Endothelial cell of umbilical vein (primary cell): ENCODE measurements around the gene ARHGAP45.

Source experiments
- EZH2 ChIP-seq: IDR thresholded peaks from 2 replicates; pipeline ENCODE4 v1.6.1; 2012; ENCODE audit warnings: borderline replicate concordance, low read depth, mild to moderate bottlenecking, moderate library complexity, low read length, inconsistent platforms; ENCODE audit not compliant: severe bottlenecking
- GATA2 ChIP-seq: IDR thresholded peaks from 2 replicates; pipeline ENCODE4 v1.7.0; 2011; ENCODE audit warnings: low read depth, mild to moderate bottlenecking, moderate library complexity, mixed read lengths, low read length; ENCODE audit not compliant: insufficient read length, insufficient read depth
- JUN ChIP-seq: IDR thresholded peaks from 2 replicates; pipeline ENCODE4 v1.6.1; 2011; ENCODE audit warnings: borderline replicate concordance, low read depth; ENCODE audit not compliant: insufficient read length, insufficient read depth
- POLR2A ChIP-seq: IDR thresholded peaks from 2 replicates; pipeline ENCODE4 v1.6.1; 2012; ENCODE audit warnings: low read depth, mild to moderate bottlenecking, control low read depth, low read length
- POLR2AphosphoS5 ChIP-seq: IDR thresholded peaks from 2 replicates; pipeline ENCODE4 v1.6.1; 2012; ENCODE audit warnings: low read depth, mild to moderate bottlenecking, control low read depth, low read length, moderate library complexity; ENCODE audit not compliant: insufficient read depth
- TF ChIP-seq, protein P1 (sequence below), 2 donors: IDR thresholded peaks; 1 replicate in 1 of 2; 2 replicates in 1 of 2; pipeline ENCODE4 v1.5.1; 2011; ENCODE audit warnings: low read length in 2 of 2, mild to moderate bottlenecking in 2 of 2, moderate library complexity in 2 of 2, control low read depth in 1 of 2, inconsistent platforms in 1 of 2, low read depth in 1 of 2; ENCODE audit not compliant: insufficient read depth in 1 of 2; ENCODE audit errors: extremely low read depth in 1 of 2

DNA sequence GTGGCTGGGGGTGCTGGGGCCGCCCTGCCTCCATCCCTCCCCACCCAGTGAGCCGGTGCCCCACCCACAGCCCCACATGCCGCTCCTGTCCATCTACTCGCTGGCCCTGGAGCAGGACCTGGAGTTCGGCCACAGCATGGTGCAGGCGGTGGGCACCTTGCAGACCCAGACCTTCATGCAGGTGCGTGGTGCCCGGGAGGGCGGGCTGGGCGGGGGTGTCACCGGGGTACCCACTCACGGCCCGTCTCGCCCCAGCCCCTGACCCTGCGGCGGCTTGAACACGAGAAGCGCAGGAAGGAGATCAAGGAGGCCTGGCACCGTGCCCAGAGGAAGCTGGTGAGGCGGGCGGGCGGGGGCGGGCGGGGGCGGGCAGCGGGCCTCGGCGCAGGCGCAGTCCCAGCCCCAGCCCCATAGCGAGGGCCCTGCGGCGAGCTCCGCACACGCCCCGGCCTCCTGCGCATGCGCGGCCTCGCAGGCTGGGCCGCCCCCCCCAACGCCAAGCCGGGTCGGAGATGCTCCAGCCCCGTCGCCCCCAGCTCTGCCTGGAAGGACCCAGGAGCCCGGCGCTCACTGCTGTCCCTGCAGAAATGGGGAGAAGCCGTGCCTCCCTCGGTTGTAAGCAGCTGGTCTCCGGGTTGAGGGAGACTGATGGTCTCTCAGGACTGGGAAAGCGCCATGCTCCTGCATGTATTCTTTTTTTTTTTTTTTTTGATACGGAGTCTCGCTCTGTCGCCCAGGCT is 7.7 kb downstream of the ARHGAP45 start:
- TF ChIP-seq, protein P1, sequence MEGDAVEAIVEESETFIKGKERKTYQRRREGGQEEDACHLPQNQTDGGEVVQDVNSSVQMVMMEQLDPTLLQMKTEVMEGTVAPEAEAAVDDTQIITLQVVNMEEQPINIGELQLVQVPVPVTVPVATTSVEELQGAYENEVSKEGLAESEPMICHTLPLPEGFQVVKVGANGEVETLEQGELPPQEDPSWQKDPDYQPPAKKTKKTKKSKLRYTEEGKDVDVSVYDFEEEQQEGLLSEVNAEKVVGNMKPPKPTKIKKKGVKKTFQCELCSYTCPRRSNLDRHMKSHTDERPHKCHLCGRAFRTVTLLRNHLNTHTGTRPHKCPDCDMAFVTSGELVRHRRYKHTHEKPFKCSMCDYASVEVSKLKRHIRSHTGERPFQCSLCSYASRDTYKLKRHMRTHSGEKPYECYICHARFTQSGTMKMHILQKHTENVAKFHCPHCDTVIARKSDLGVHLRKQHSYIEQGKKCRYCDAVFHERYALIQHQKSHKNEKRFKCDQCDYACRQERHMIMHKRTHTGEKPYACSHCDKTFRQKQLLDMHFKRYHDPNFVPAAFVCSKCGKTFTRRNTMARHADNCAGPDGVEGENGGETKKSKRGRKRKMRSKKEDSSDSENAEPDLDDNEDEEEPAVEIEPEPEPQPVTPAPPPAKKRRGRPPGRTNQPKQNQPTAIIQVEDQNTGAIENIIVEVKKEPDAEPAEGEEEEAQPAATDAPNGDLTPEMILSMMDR (IDR thresholded peaks at IDR 0.05; ENCODE audit: extremely low read depth in 1 of 2, insufficient read depth in 1 of 2, low read depth in 1 of 2, low read length in 2 of 2) = no peak
- no peak for TF ChIP-seq POLR2A
- no peak for TF ChIP-seq POLR2AphosphoS5
- no peak for TF ChIP-seq EZH2
- no peak for TF ChIP-seq GATA2
- no peak for TF ChIP-seq JUN
